Measurements from ENCODE around the gene LAMA5.
A peak's percentile ranks its signal among the peaks of the same experiment; 100 is the strongest.

LAMA5 gene, protein sequence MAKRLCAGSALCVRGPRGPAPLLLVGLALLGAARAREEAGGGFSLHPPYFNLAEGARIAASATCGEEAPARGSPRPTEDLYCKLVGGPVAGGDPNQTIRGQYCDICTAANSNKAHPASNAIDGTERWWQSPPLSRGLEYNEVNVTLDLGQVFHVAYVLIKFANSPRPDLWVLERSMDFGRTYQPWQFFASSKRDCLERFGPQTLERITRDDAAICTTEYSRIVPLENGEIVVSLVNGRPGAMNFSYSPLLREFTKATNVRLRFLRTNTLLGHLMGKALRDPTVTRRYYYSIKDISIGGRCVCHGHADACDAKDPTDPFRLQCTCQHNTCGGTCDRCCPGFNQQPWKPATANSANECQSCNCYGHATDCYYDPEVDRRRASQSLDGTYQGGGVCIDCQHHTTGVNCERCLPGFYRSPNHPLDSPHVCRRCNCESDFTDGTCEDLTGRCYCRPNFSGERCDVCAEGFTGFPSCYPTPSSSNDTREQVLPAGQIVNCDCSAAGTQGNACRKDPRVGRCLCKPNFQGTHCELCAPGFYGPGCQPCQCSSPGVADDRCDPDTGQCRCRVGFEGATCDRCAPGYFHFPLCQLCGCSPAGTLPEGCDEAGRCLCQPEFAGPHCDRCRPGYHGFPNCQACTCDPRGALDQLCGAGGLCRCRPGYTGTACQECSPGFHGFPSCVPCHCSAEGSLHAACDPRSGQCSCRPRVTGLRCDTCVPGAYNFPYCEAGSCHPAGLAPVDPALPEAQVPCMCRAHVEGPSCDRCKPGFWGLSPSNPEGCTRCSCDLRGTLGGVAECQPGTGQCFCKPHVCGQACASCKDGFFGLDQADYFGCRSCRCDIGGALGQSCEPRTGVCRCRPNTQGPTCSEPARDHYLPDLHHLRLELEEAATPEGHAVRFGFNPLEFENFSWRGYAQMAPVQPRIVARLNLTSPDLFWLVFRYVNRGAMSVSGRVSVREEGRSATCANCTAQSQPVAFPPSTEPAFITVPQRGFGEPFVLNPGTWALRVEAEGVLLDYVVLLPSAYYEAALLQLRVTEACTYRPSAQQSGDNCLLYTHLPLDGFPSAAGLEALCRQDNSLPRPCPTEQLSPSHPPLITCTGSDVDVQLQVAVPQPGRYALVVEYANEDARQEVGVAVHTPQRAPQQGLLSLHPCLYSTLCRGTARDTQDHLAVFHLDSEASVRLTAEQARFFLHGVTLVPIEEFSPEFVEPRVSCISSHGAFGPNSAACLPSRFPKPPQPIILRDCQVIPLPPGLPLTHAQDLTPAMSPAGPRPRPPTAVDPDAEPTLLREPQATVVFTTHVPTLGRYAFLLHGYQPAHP (N-terminal part only)

DNA sequence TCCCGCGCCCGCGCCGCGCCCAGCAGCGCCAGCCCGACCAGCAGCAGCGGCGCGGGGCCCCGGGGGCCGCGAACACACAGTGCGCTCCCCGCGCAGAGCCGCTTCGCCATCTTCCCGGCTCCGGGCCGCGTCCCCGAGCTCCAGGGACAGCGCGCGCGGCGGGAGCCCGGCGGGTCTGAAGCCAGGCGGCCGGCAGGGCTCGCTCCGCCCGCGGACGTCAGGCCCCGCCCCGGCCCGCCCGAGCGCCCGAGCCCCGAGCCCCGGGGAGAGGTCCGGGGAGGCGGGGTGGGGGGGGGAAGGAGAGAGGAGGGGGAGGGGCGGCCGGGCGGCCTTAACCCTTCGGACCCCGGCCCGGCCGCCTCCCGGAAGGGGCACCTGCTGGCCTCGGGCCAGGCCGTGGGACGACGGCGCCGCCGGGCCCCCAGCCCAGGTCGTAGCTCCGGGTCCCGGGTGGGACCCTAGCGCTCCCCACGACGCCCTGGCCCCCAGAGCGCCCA lies at the start of gene LAMA5:
TSS of gene LAMA5 (minus strand) at position 177 of the 497 bp plus-strand sequence. CDS start at position 110, 67 bp downstream.
- Histone ChIP-seq H3K4me1 (ENCODE audit: control insufficient read depth, insufficient read depth, low read length) (peaks cover 63% of the 10 kb centered on the region), H3K27ac (ENCODE audit: low read depth, low read length) (peak within 1 kb of the TSS; percentile 88)

DNA sequence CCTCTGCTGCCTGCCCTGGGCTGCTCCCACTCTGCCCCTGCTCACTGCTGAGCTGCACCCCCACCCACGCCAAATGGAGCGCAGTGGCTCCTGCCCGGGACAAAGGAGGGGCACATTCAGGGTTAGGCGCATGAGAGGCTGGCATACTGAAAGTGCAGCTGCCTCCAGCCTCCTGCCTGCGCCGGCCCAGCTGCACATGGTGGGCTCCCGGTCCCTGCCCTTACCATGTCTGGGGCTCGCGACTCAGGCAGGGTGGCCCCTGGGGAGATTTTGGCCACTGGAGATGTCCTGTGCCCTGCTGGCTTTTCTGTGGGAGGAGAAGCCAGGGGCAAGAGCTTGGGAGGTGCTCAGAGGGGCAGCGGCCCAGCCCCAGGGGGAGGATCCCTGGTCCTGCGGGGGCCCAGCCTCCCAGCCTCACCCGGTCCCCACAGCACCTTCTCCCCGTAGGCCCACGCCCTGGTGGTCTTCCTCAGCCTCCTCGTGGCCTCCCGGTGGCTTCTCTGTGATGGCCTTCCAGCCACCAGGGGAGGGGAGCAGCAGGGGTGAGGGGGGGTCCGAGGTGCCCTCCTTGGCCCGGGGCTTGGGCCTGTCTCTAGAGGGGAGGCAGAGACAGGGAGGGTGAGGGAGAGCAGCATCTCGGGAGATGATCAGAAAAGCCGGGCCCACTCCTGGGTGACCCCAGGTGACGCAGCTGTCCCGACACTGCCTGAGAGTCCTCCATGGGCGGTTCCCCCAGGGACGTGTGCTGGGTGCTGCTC lies 48.4 kb upstream of the LAMA5 start:
- Histone ChIP-seq H3K27me3 (ENCODE audit: control insufficient read depth, insufficient read depth, low read length) (no peaks in the 10 kb centered on the region), H3K36me3 (ENCODE audit: control insufficient read depth, insufficient read depth, low read length) (no peaks in the 10 kb centered on the region), H3K9ac (ENCODE audit: low read length) (no peak overlapping the region), H3K4me3 (ENCODE audit: low read depth, low read length) (no peak overlapping the region), H3K9me3 (ENCODE audit: control insufficient read depth, insufficient read depth, low read depth, low read length) (no peaks in the 10 kb centered on the region), H3K27ac (ENCODE audit: low read depth, low read length) (no peak overlapping the region), H3K4me1 (ENCODE audit: control insufficient read depth, insufficient read depth, low read length) (peaks cover 6% of the 10 kb centered on the region)

More for the DNA sequence above, at the start of gene LAMA5:
- Histone ChIP-seq H3K27me3 (ENCODE audit: control insufficient read depth, insufficient read depth, low read length) (no peaks in the 10 kb centered on the region), H3K36me3 (ENCODE audit: control insufficient read depth, insufficient read depth, low read length) (peaks cover 10% of the 10 kb centered on the region; the same call in 1 of the 2 replicates), H3K9ac (ENCODE audit: low read length) (peak within 1 kb of the TSS; percentile 76), H3K9me3 (ENCODE audit: control insufficient read depth, insufficient read depth, low read depth, low read length) (no peaks in the 10 kb centered on the region), H3K4me3 (ENCODE audit: low read depth, low read length) (peak within 1 kb of the TSS; percentile 70)

DNA sequence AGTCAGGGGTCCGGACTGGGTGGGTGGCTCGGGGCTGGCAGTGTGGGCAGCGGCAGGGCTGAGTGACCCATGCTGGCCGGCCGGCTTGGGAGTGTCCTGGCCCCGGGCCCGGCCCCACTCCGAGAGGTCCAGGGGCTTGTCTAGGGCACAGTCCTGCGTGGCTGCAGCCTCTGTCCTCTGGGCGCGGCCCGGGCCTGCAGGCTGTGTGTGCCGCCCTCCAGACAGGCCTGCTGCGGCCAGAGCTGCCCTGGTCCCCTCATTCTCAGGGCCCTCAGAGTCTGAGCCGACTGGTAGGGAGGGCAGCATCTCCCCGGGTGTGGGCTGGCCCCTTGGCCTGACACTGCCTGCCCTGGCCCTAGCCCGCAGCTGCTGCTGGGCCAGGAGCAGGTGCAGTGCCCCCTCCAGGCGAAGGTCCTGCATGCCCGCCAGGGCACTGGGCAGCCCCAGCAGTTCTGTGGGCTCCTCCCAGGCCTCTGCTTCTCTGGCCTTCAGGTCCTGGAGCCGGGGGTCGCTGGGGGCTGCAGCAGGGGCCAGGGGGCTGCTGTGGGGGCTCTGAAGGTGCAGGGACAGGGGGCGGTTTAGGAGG lies 46.9 kb upstream of the LAMA5 start:
- Histone ChIP-seq H3K9me3 (ENCODE audit: control insufficient read depth, insufficient read depth, low read depth, low read length) (no peaks in the 10 kb centered on the region), H3K4me3 (ENCODE audit: low read depth, low read length) (no peak overlapping the region), H3K9ac (ENCODE audit: low read length) (no peak overlapping the region), H3K4me1 (ENCODE audit: control insufficient read depth, insufficient read depth, low read length) (peaks cover 14% of the 10 kb centered on the region), H3K36me3 (ENCODE audit: control insufficient read depth, insufficient read depth, low read length) (no peaks in the 10 kb centered on the region), H3K27me3 (ENCODE audit: control insufficient read depth, insufficient read depth, low read length) (peaks cover 11% of the 10 kb centered on the region; the same call in 1 of the 2 replicates), H3K27ac (ENCODE audit: low read depth, low read length) (no peak overlapping the region)

- Histone ChIP-seq H3K9me3 (ENCODE audit: control insufficient read depth, insufficient read depth, low read depth, low read length) (no peaks in the 10 kb centered on the region), H3K4me1 (ENCODE audit: control insufficient read depth, insufficient read depth, low read length) (peaks cover 14% of the 10 kb centered on the region), H3K27me3 (ENCODE audit: control insufficient read depth, insufficient read depth, low read length) (peaks cover 16% of the 10 kb centered on the region; the same call in 1 of the 2 replicates), H3K27ac (ENCODE audit: low read depth, low read length) (no peak overlapping the region), H3K36me3 (ENCODE audit: control insufficient read depth, insufficient read depth, low read length) (no peaks in the 10 kb centered on the region), H3K4me3 (ENCODE audit: low read depth, low read length) (no peak overlapping the region), H3K9ac (ENCODE audit: low read length) (no peak overlapping the region)
Observed at GRCh38 chr20:62413025-62413570, 46.0 kb upstream of the LAMA5 start.

DNA sequence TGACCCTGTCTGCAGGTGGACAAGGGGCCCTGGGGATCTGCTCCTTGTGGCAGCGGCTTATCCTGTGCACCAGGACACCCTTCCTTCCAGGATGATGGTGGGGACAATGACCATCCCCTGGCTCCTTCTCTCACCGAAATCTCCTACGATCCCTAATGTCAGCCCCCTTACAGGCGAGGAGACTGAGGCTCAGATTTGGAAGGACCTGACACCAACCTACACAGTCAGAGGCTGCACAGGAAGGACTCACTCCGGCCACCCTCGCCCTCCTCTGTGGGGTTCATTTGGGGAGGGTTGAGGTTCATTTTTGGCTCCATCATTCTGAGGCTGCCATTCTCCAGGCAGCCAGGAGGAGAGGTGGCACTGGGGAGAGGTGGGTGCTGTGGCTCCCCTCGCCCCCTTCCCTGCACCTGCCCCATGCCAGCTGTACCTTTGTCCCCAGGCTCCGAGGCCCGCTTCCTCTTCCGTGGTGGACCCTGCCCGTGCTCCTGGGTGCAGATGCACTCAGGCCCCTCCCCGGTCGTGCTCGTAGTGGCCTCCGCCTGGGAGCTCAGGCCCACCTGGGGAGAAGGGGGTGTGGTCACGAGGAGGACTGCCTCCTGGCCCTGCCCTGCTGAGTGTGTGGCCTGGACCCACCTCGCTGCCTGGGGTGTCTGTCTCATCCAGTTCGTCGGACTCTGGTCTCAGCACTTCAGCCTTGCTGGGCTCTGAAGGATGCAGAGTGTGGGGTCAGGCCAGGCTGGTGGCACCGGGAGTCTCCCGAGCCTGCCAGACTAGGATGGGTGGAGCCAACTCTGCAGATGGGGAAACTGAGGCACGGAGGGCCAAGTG lies 45.3 kb upstream of the LAMA5 start:
- H3K4me3 ChIP-seq (ENCODE audit: low read depth, low read length): no peak overlapping the region
- H3K27me3 ChIP-seq (ENCODE audit: control insufficient read depth, insufficient read depth, low read length): peaks cover 22% of the 10 kb centered on the region; the same call in 1 of the 2 replicates
- no peak overlapping the region for H3K27ac ChIP-seq (ENCODE audit: low read depth, low read length)
- H3K4me1 ChIP-seq (ENCODE audit: control insufficient read depth, insufficient read depth, low read length): peaks cover 20% of the 10 kb centered on the region
- H3K9me3 ChIP-seq (ENCODE audit: control insufficient read depth, insufficient read depth, low read depth, low read length): no peaks in the 10 kb centered on the region
- H3K9ac ChIP-seq (ENCODE audit: low read length): no peak overlapping the region
- no peaks in the 10 kb centered on the region for H3K36me3 ChIP-seq (ENCODE audit: control insufficient read depth, insufficient read depth, low read length)

DNA sequence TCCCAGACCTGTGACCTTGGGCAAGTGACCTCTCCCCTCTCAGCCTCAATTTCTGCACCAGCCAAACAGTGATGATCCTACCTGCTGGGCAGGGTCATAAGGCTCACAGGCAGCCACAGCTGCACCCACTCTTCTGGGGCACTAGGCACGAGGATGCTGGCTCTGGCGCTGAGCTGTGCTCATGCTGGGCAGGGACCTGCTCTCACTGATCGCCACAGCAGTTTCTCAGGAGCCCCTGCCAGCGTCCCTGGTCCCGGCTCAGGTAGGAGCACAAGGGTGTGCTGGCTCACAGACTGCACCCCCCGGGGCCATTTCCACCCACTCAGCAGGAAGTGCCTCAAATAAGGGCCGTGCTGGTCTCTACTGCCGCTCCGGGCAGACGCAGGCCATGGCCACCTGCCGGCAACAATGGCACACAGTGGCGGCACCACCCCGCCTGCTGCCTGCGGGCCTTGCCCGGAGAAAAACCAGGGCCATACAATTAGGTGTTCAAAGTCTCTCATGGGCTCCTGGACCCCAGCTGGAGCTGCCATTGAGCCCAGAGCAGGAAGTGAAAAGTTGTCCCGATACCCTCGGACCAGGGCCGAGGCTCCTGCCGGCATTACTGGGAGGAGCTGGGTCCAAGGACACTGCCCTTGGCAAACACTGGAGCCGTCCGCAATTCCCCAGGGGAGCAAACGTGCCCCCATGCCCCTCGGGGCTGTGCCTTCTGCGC lies 44.5 kb upstream of the LAMA5 start:
- Histone ChIP-seq H3K9me3 (ENCODE audit: control insufficient read depth, insufficient read depth, low read depth, low read length) (no peaks in the 10 kb centered on the region), H3K27me3 (ENCODE audit: control insufficient read depth, insufficient read depth, low read length) (peaks cover 22% of the 10 kb centered on the region; the same call in 1 of the 2 replicates), H3K9ac (ENCODE audit: low read length) (no peak overlapping the region), H3K4me3 (ENCODE audit: low read depth, low read length) (no peak overlapping the region), H3K36me3 (ENCODE audit: control insufficient read depth, insufficient read depth, low read length) (no peaks in the 10 kb centered on the region), H3K27ac (ENCODE audit: low read depth, low read length) (no peak overlapping the region), H3K4me1 (ENCODE audit: control insufficient read depth, insufficient read depth, low read length) (peaks cover 21% of the 10 kb centered on the region)

DNA sequence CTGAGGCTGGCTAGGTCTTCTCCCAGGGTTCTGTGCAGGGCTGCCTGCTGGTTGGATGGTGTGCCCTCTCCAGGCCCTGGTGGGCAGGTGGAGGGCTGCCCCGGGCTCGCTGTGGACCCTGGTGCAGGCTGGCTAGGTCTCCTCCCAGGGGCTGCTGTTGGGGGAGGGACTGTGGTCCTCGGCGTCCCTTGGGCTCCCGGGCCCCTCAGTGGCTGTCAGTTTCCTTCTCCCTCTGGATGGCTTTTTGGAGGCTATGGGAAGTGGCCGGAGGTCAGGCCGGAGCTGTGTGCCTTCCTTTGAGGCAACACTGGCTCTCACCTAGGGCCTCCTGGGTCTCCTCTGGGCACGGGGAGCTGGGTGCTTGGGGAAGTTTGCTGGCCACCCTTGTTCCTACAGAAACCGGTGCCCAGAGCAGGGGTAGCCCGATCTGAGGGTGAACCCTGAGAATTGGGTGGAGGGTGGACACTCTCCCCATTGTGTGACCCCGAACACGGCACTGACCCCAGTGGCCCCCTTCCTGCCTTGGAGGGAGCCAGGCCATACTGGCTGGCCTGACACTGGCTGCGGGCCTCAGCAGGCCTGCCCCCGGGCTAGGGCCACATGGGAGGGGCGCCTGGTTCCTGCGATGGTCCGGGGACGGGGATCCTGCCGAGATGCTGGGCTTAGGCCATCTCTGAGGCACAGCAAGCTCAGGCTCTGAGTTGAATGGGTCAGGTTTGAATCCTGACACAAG lies 43.8 kb upstream of the LAMA5 start:
- H3K4me1 ChIP-seq (ENCODE audit: control insufficient read depth, insufficient read depth, low read length): peaks cover 25% of the 10 kb centered on the region
- no peak overlapping the region for H3K27ac ChIP-seq (ENCODE audit: low read depth, low read length)
- H3K9me3 ChIP-seq (ENCODE audit: control insufficient read depth, insufficient read depth, low read depth, low read length): no peaks in the 10 kb centered on the region
- no peaks in the 10 kb centered on the region for H3K36me3 ChIP-seq (ENCODE audit: control insufficient read depth, insufficient read depth, low read length)
- no peak overlapping the region for H3K9ac ChIP-seq (ENCODE audit: low read length)
- H3K27me3 ChIP-seq (ENCODE audit: control insufficient read depth, insufficient read depth, low read length): peaks cover 22% of the 10 kb centered on the region; the same call in 1 of the 2 replicates
- H3K4me3 ChIP-seq (ENCODE audit: low read depth, low read length): no peak overlapping the region

DNA sequence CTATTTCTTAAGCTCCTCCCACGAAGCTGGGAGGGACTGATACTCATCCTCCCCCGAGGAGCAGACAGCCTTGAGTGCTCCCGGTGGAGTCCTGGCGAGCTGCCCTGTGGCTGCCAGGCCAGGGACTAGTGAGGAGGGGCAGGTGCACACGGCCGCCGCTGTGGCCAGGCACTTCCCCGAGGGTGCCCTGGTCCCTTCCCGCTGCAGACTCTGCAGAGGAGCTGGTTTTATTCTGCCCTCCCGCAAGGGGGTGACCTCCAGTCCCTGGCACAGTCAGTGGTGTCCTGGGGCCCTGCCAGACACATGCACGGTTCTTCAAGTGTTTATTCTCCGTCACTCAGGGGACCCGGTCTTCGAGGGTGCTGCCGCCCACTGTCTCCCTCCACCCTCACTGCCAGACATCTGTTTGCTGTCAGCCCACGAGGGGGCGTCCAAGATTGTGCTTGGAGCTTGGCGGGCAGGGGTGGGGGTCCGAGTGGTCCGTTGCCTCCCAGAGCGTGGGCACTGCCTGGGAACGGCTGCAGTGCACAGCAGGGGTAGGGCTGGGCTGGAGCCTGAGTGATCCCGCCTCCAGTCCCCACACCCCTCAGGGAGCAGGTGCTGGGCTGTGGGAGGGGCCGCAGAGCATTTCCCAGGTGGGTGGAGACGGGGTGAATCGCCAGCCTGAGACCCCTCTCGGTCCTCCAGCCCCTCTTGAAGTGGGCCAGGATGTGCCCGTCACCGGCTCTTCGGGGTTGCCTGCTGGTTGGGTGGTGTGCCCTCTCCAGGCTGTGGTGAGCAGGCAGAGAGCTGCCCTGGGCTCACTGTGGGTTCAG lies 43.0 kb upstream of the LAMA5 start:
- no peak overlapping the region for H3K27ac ChIP-seq (ENCODE audit: low read depth, low read length)
- H3K27me3 ChIP-seq (ENCODE audit: control insufficient read depth, insufficient read depth, low read length): peaks cover 22% of the 10 kb centered on the region; the same call in 1 of the 2 replicates
- H3K4me1 ChIP-seq (ENCODE audit: control insufficient read depth, insufficient read depth, low read length): peaks cover 27% of the 10 kb centered on the region
- no peaks in the 10 kb centered on the region for H3K36me3 ChIP-seq (ENCODE audit: control insufficient read depth, insufficient read depth, low read length)
- H3K9ac ChIP-seq (ENCODE audit: low read length): no peak overlapping the region
- H3K9me3 ChIP-seq (ENCODE audit: control insufficient read depth, insufficient read depth, low read depth, low read length): no peaks in the 10 kb centered on the region
- peak overlapping the region; percentile 18; the same call in 1 of the 2 replicates for H3K4me3 ChIP-seq (ENCODE audit: low read depth, low read length)

All from HUES6 (cell line).